SK-N-DZ (cell line): ENCODE data around the gene ABHD3.
"Not testable (repeated sequence)": the region's sequence is repeated elsewhere in the genome, so short reads cannot be mapped to it uniquely, and the experiment has no call there.

Experiments used
- DNase-seq: peaks from one replicate; pipeline ENCODE4 v3.0.0-alpha.2; 2015; ENCODE audit warnings: low spot score
- small RNA-seq, 2 experiments: library from RNA; depleted of rRNA; stranded (forward); fragments of <200 nt; gene quantifications; one replicate each; pipeline ENCODE3, GENCODE V24; 2014

Gene ABHD3

DNA sequence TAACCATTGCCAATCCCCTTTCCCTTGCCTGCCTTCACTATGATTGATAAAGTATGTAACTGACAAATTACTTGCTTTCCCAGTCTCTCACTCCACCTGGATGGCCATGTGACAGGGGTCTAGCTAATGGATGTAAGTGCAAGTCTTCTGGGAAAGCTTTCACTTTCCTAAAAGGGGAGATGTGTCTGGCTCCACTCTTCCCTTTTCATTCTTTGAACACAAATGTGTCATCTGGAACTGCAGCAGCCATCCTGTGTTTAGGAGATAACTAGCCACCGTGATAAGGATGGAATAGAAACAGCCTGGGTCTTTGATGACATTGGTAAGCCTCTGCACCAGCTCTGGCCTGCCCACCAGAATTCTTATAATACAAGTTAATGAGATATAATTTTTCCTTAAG, 54.3 kb downstream of the ABHD3 start:
- DNase-seq: peak; percentile 38

- not testable (repeated sequence) for DNase-seq
Measured at GRCh38 chr18:21640375-21640774, 64.2 kb downstream of the ABHD3 start.

GRCh38 chr18:21638822-21639221, 65.8 kb downstream of the ABHD3 start:
- no peak for DNase-seq

DNA sequence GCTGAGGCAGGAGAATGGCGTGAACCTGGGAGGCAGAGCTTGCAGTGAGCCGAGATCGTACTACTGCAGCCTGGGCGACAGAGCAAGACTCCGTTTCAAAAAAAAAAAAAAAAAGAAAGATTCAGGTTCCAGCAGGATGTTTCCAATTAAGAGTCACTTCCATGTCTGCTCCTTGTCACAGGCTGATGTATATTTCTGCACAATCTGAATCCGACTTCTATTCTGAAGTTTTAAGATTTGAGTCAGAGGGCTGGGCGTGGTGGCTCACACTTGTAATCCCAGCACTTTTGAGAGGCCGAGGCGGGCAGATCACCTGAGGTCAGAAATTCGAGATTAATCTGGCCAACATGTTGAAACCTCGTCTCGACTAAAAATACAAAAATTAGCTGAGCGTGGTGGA, 67.8 kb downstream of the ABHD3 start:
- DNase-seq: no peak

DNA sequence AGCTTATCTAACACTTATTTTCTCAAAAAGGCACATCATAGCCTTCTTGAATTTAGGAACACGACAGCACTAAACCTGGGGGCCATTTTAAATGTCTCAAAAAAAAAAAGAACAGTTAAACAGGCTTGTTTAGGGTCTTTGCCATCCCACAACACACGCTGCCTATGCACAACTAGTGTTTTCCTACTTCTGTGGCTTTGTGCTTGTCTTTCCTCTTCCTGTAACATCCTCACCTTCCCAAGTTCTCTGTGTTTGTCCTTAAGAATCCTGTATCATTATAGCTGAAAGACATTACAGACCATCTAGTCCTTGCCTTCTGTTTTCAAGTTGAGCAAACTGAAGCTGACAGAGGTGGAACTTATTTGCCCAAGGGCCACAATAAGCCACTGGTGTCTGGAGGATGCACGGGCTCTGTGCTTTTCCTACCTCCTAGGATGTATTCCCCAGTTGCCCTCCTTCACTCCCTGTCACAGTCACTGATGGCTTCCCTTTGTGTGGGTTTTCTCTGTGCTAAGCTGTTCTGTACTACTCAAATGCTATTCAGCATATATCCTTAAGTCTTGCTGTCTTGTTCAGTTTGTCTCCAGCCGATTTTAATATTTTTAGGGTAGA, 69.9 kb downstream of the ABHD3 start:
- no peak for DNase-seq

DNA sequence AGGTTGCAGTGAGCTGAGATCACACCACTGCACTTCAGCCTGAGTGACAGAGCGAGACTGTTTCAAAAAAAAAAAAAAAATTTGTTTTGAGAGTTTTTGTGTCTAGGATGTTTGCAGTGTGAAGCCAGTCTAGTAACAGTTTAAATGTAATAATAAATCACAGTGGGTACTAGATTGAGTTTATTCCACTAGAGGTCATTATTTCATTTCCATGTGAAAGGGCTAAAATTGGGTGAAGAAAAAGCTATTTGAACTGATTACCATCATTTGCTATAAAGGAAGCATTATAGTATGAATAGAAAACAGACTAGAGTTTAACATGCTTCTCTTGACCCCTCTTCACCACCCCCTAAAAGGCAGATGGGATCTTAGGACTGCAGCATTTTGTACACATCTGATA, 72.2 kb downstream of the ABHD3 start:
- DNase-seq: no peak

DNA sequence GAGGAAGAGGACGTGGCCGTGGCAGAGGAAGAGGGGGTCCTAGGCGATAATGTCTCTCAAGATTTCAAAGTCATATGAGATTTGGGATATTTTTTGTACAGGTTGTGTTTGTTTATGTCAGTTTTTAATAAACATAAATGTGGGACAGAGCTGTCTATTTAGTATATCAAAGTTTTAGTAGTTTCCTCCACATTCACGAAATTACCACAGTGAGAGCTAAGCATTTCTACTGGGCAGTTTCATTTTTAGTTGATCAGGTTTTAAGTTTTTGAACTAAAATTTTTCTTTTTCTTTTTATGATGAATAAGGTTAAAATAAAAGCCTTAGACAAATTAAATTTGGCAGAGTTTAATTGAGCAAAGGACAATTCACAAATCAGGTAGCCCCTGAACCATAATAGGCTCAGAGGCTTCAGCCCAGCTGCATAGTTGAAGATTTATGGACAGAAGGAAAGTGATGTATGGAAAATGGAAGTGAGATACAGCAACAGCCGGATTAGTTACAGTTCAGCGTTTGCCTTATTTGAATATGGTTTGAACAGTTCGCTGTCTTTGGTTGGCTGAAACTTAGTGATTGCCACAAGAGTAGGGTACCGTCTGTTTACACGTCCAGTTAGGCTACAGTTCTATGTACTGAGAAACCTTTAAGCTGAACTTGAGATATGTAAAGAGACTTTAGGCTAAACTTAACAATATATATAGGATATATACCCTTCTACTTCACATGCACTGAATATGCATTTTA, 75.3 kb downstream of the ABHD3 start:
- DNase-seq: no peak

GRCh38 chr18:21621640-21622039, 82.9 kb downstream of the ABHD3 start:
- DNase-seq: not testable (repeated sequence)

DNA sequence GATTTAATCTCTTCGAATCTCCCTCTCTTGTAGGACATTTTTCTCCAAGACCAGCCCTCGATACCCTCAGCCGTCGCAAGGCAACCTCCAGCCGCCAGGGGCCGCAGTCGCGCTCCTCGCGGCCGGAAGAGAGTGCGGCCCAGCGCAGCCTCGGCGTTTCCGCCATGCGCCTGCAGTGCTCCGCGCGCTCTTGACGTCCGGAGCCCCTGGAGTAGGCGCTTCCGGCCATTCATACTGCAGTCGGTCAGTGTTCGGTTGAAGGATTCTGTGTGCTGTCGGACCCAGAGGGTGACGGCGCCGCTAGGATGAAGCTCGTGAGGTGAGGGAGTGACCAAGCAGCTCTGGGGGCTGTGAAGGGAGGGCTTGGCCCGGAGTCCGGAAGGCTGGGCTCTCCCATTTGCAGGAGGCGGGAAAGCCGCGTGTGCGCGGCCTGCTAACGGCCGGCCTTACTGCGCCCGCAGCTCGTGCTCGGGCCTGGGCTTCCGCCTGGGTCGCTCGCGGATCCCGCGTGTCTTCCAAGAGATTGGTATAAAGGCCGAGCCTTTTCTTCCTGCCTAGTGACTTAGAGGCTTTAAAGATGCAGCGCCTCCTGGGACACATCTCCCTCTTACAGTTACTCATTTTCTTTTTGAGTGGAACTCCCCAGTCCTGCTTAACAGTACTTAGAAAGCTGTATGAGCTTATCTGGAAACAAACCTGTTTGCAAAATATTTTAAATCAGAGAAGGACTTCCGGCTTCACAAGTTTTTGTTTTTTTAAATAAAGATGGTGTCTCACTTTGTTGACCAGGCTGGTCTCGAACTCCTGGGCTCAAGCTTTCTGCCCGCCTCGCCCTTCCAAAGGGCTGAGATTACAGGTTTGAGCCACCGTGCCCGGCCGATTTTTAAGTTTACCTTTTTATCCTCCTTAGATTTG, 92.2 kb downstream of the ABHD3 start, which contains the start of gene SNRPD1:
Gene SNRPD1, plus strand, starts transcription at position 190 of the 915 bp plus-strand sequence. Its CDS starts 116 bp downstream, at position 306.
- peak; percentile 93 for DNase-seq

DNA sequence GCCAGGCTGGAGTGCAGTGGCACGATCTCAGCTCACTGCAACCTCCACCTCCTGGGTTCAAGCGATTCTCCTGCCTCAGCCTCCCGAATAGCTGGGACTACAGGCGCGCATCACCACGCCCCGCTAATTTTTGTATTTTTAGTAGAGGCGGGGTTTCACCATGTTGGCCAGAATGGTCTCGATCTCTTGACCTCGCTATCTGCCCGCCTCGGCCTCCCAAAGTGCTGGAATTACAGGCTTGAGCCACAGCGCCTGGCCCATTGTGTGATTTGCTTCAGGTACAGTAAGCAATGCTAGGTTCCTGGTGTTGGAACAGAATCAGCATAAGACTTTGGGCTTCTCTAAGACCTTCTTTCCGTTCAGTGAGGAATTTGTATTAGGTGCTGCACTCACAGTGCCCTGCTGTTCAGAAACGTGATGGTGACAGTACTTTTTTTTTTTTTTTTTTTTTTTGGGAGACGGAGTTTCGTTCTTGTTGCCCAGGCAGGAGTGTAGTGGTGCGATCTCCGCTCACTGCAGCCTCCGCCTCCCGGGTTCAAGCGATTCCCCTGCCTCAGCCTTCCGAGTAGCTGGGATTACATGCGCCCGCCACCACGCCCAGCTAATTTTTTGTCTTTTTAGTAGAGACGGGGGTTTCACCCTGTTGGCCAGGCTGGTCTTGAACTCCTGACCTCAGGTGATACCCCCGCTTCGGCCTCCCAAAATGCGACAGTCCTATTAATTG, 93.0 kb downstream of the ABHD3 start:
- not testable (repeated sequence) for DNase-seq

- DNase-seq: no peak
Measured at GRCh38 chr18:21605213-21605612, 99.4 kb downstream of the ABHD3 start.

- DNase-seq: no peak
Measured at GRCh38 chr18:21604671-21605070, 99.9 kb downstream of the ABHD3 start.

- no peak for DNase-seq
Measured at GRCh38 chr18:21602299-21602587, 102.3 kb downstream of the ABHD3 start.

Small RNAs within 50 kb of the gene (small RNA-seq; reads per million reads assigned to genes)
- gene MIR320C1 (0 reads per million in 2 experiments), gene RF00019 (0 reads per million in 2 experiments), gene RF01241 (0 to 0.04 reads per million in 2 experiments)
